H9 (cell line): Measurements from ENCODE around the gene RFPL1. TPM values are rescaled to one million over a fixed set of nuclear protein-coding genes. Genes with fewer than 3 reads are reported as not detected.

ENCODE experiments used
- DNase-seq: peaks from one replicate; pipeline ENCODE4 v3.0.0-alpha.2; 2017
- H2AFZ ChIP-seq: one replicate; pipeline ENCODE4 v1.6.1; 2013; ENCODE audit warnings: mild to moderate bottlenecking, low read length, control low read depth, moderate library complexity
- H2AK5ac ChIP-seq: 2 replicates; pipeline ENCODE4 v1.6.1; 2013; ENCODE audit warnings: low read length, control low read depth, mixed read lengths; ENCODE audit not compliant: insufficient read length
- H2BK120ac ChIP-seq: one replicate; pipeline ENCODE4 v1.6.1; 2013; ENCODE audit warnings: low read depth, mild to moderate bottlenecking, low read length, control low read depth, inconsistent platforms; ENCODE audit not compliant: poor library complexity, severe bottlenecking
- H2BK12ac ChIP-seq: 2 replicates; pipeline ENCODE4 v1.6.1; 2013; ENCODE audit warnings: low read length, control low read depth, mixed read lengths, low read depth; ENCODE audit not compliant: insufficient read length
- H2BK15ac ChIP-seq: 2 replicates; pipeline ENCODE4 v1.6.1; 2013; ENCODE audit warnings: low read depth, low read length, control low read depth
- H2BK20ac ChIP-seq: one replicate; pipeline ENCODE4 v1.6.1; 2013; ENCODE audit warnings: low read depth, mild to moderate bottlenecking, low read length, control low read depth, inconsistent platforms; ENCODE audit not compliant: poor library complexity, severe bottlenecking
- H2BK5ac ChIP-seq: 2 replicates; pipeline ENCODE4 v1.6.1; 2013; ENCODE audit warnings: low read length, control low read depth, mixed read lengths; ENCODE audit not compliant: insufficient read length
- H3K14ac ChIP-seq: 2 replicates; pipeline ENCODE4 v1.6.1; 2013; ENCODE audit warnings: low read length, control low read depth; ENCODE audit not compliant: insufficient read depth
- H3K18ac ChIP-seq: 2 replicates; pipeline ENCODE4 v1.6.1; 2013; ENCODE audit warnings: low read depth, mild to moderate bottlenecking, mixed read lengths, low read length, control low read depth; ENCODE audit not compliant: insufficient read length
- H3K23ac ChIP-seq: 2 replicates; pipeline ENCODE4 v1.6.1; 2013; ENCODE audit warnings: low read length, control low read depth, mixed read lengths, low read depth; ENCODE audit not compliant: insufficient read length
- H3K23me2 ChIP-seq: 2 replicates; pipeline ENCODE4 v1.6.1; 2013; ENCODE audit warnings: low read depth, mild to moderate bottlenecking, mixed read lengths, low read length, control low read depth; ENCODE audit not compliant: insufficient read length, poor library complexity, severe bottlenecking
- H3K27ac ChIP-seq: 2 replicates; pipeline ENCODE4 v1.5.1; 2013; ENCODE audit warnings: low read length, control low read depth, mixed read lengths, low read depth; ENCODE audit not compliant: insufficient read length
- H3K27me3 ChIP-seq: 2 replicates; pipeline ENCODE4 v1.6.1; 2013; ENCODE audit warnings: low read length, control low read depth, inconsistent platforms; ENCODE audit not compliant: insufficient read depth
- H3K4ac ChIP-seq: 2 replicates; pipeline ENCODE4 v1.6.1; 2013; ENCODE audit warnings: low read depth, mild to moderate bottlenecking, control low read depth, inconsistent platforms, low read length, moderate library complexity
- H3K4me1 ChIP-seq: 2 replicates; pipeline ENCODE4 v1.6.1; 2013; ENCODE audit warnings: low read length, control low read depth, inconsistent platforms; ENCODE audit not compliant: insufficient read depth
- H3K4me2 ChIP-seq: 2 replicates; pipeline ENCODE4 v1.6.1; 2013; ENCODE audit warnings: low read length, control low read depth, mixed read lengths; ENCODE audit not compliant: insufficient read length, insufficient read depth
- H3K56ac ChIP-seq: 2 replicates; pipeline ENCODE4 v1.6.1; 2013; ENCODE audit warnings: low read depth, mild to moderate bottlenecking, mixed read lengths, low read length, control low read depth; ENCODE audit not compliant: insufficient read length
- H3K79me1 ChIP-seq: 2 replicates; pipeline ENCODE4 v1.6.1; 2013; ENCODE audit warnings: low read depth, mild to moderate bottlenecking, moderate library complexity, low read length, control low read depth, inconsistent platforms; ENCODE audit not compliant: insufficient read depth, poor library complexity, severe bottlenecking
- H3K79me2 ChIP-seq: 2 replicates; pipeline ENCODE4 v1.6.1; 2013; ENCODE audit warnings: low read length, control low read depth, inconsistent platforms; ENCODE audit not compliant: insufficient read depth
- H3K9ac ChIP-seq: 2 replicates; pipeline ENCODE4 v1.6.1; 2013; ENCODE audit warnings: low read length, control low read depth, mixed read lengths; ENCODE audit not compliant: insufficient read length; ENCODE audit errors: extremely low read depth
- H3K9me3 ChIP-seq: one replicate; pipeline ENCODE4 v1.6.1; 2013; ENCODE audit warnings: low read depth, low read length, inconsistent platforms; ENCODE audit not compliant: control insufficient read depth
- H3T11ph ChIP-seq: one replicate; pipeline ENCODE4 v1.6.1; 2013; ENCODE audit warnings: mild to moderate bottlenecking, low read length, control low read depth, inconsistent platforms
- H4K20me1 ChIP-seq: one replicate; pipeline ENCODE4 v1.6.1; 2013; ENCODE audit not compliant: control insufficient read depth, insufficient read length, insufficient read depth
- H4K5ac ChIP-seq: 2 replicates; pipeline ENCODE4 v1.6.1; 2013; ENCODE audit warnings: low read depth, mild to moderate bottlenecking, mixed read lengths, low read length, control low read depth; ENCODE audit not compliant: insufficient read length
- H4K8ac ChIP-seq: replicated peaks from 2 replicates; pipeline ENCODE4 v1.6.1; 2013; ENCODE audit warnings: low read length, control low read depth, mixed read lengths, low read depth; ENCODE audit not compliant: insufficient read length
- H4K91ac ChIP-seq: 2 replicates; pipeline ENCODE4 v1.6.1; 2013; ENCODE audit warnings: low read depth, mild to moderate bottlenecking, moderate library complexity, mixed read lengths, low read length, control low read depth; ENCODE audit not compliant: insufficient read length
- H3K27ac Mint-ChIP-seq, 3 experiments: 2 replicates in 2 of 3; 3 replicates in 1 of 3; pipeline ENCODE4 v1.8.0; 2020 to 2021; ENCODE audit warnings: mixed read lengths in 3 of 3, mild to moderate bottlenecking in 1 of 3, moderate library complexity in 1 of 3
- H3K27me3 Mint-ChIP-seq: 2 replicates; pipeline ENCODE4 v1.8.0; 2021; ENCODE audit warnings: low read depth, mild to moderate bottlenecking, moderate library complexity, mixed read lengths
- H3K36me3 Mint-ChIP-seq, 3 experiments: 2 replicates in 2 of 3; 3 replicates in 1 of 3; pipeline ENCODE4 v1.8.0; 2020 to 2021; ENCODE audit warnings: low read depth in 3 of 3, mixed read lengths in 3 of 3; ENCODE audit not compliant: insufficient read depth in 1 of 3
- H3K4me1 Mint-ChIP-seq, 2 experiments: 2 replicates each; pipeline ENCODE4 v1.8.0; 2020; ENCODE audit warnings: mixed read lengths in 2 of 2
- H3K4me3 Mint-ChIP-seq, 2 experiments: 2 replicates in 1 of 2; 3 replicates in 1 of 2; pipeline ENCODE4 v1.8.0; 2020 to 2021; ENCODE audit warnings: mild to moderate bottlenecking in 2 of 2, mixed read lengths in 2 of 2, moderate library complexity in 1 of 2
- H3K9me3 Mint-ChIP-seq, 2 experiments: 2 replicates in 1 of 2; 3 replicates in 1 of 2; pipeline ENCODE4 v1.8.0; 2020; ENCODE audit warnings: mild to moderate bottlenecking in 2 of 2, mixed read lengths in 2 of 2, moderate library complexity in 1 of 2
- WGBS: extraction: QIAGEN DNeasy Blood & Tissue Kit; methylation state at CpG from one replicate; pipeline ENCODE4 v1.1.7; 2013; ENCODE audit warnings: missing lambda C conversion rate, low lambda C conversion rate, mixed read lengths; ENCODE audit not compliant: insufficient read length; ENCODE audit errors: extremely low coverage; 5-methylcytosine and 5-hydroxymethylcytosine counted together
- total RNA-seq: library from RNA; stranded (reverse); gene quantifications from 2 replicates; pipeline ENCODE4 v1.2.1, GENCODE V29; 2021
- TF ChIP-seq, protein P1 (sequence below): fragments of 200-600 bp; sonication (generic); conservative IDR thresholded peaks from 3 replicates; pipeline ENCODE4 v1.8.0; 2021; ENCODE audit warnings: antibody characterized with exemption, mild to moderate bottlenecking

RFPL1 gene
- total RNA-seq, 1 experiment from 2014 or later = not detected

DNA sequence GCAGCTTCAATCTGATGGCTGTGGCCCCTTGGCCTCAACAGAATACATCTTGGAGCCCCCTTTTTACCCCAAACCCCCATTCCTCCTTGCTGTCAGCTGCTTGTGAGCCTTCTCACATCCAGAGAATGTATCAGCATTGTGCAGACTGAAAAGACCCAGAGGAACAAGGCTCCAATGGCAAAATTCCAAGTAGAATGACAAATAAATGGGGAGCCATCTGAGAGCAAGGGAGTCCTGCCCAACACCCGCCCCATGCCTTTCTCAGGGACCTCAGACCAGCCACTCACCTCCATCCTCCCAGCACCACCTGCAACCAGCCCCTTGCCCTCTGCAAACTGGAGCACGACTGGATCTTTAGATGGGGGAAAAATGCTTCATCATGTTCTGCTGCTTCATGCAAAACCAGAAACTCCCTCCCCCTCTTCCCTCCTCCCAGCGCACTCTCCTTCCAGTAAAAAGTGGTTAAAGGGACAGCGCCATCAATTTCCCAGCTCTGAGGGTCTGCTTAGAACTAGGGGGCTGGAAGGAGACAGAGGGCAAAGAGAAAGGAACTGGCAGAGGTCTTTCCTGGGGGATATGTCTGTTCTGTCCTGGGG, 39.4 kb downstream of the RFPL1 start:
- H3K4me1 ChIP-seq = peaks cover 6% of the 10 kb centered on the region
- peaks cover 27% of the 10 kb centered on the region for H3K27me3 ChIP-seq
- peak overlapping the region; percentile 25 for H3K4me2 ChIP-seq
- no peaks in the 10 kb centered on the region for H3K79me2 ChIP-seq
- H3K9me3 ChIP-seq = no peaks in the 10 kb centered on the region
- Mint-ChIP-seq H3K27ac (no peak overlapping the region), H3K9me3 (peaks cover 8 to 9% of the 10 kb centered on the region in 2 experiments), H3K27me3 (peaks cover 96% of the 10 kb centered on the region), H3K4me3 (peak overlapping the region; percentile 29 to 79), H3K36me3 (no peaks in the 10 kb centered on the region; a peak in 1 of 7 replicates), H3K4me1 (peaks cover 38 to 43% of the 10 kb centered on the region in 2 experiments)
- no peak overlapping the region for H2BK120ac ChIP-seq
- no CpG with 5 or more reads among the region's 4 CpGs for WGBS
- no peak for DNase-seq
- H2BK12ac ChIP-seq = no peak overlapping the region
- TF ChIP-seq, protein P1, sequence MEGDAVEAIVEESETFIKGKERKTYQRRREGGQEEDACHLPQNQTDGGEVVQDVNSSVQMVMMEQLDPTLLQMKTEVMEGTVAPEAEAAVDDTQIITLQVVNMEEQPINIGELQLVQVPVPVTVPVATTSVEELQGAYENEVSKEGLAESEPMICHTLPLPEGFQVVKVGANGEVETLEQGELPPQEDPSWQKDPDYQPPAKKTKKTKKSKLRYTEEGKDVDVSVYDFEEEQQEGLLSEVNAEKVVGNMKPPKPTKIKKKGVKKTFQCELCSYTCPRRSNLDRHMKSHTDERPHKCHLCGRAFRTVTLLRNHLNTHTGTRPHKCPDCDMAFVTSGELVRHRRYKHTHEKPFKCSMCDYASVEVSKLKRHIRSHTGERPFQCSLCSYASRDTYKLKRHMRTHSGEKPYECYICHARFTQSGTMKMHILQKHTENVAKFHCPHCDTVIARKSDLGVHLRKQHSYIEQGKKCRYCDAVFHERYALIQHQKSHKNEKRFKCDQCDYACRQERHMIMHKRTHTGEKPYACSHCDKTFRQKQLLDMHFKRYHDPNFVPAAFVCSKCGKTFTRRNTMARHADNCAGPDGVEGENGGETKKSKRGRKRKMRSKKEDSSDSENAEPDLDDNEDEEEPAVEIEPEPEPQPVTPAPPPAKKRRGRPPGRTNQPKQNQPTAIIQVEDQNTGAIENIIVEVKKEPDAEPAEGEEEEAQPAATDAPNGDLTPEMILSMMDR = no peak
- H3K79me1 ChIP-seq = no peaks in the 10 kb centered on the region
- H3K18ac ChIP-seq = no peak overlapping the region
- H3K9ac ChIP-seq = no peak overlapping the region
- H2BK5ac ChIP-seq = no peak overlapping the region
- H2BK20ac ChIP-seq = no peak overlapping the region
- no peak overlapping the region for H2AFZ ChIP-seq
- no peak overlapping the region for H3K56ac ChIP-seq
- no peak overlapping the region for H2BK15ac ChIP-seq
- H3K27ac ChIP-seq = no peak overlapping the region
- no peak overlapping the region for H3K14ac ChIP-seq
- H4K8ac ChIP-seq = no peak overlapping the region
- no peak overlapping the region for H4K91ac ChIP-seq
- H2AK5ac ChIP-seq = no peak overlapping the region
- no peak overlapping the region for H3K4ac ChIP-seq
- H3K23me2 ChIP-seq = peaks cover 10% of the 10 kb centered on the region
- H3T11ph ChIP-seq = no peak overlapping the region
- no peak overlapping the region for H4K5ac ChIP-seq
- no peak overlapping the region for H3K23ac ChIP-seq
- no peaks in the 10 kb centered on the region for H4K20me1 ChIP-seq
